HL-60 (cell line): ENCODE results near the gene SGK1.

Source experiments
- CTCF ChIP-seq: IDR thresholded peaks from one replicate; pipeline ENCODE4 v1.5.1; 2011; ENCODE audit warnings: low read length, control low read depth, inconsistent platforms; ENCODE audit not compliant: insufficient read depth
- POLR2AphosphoS5 ChIP-seq: IDR thresholded peaks from 2 replicates; pipeline ENCODE4 v1.6.1; 2012; ENCODE audit warnings: low read depth
- REST ChIP-seq: IDR thresholded peaks from 2 replicates; pipeline ENCODE4 v1.6.1; 2012; ENCODE audit warnings: low read depth; ENCODE audit not compliant: insufficient replicate concordance
- SPI1 ChIP-seq: IDR thresholded peaks from 2 replicates; pipeline ENCODE4 v1.6.1; 2012; ENCODE audit warnings: low read depth, mild to moderate bottlenecking, borderline replicate concordance

GRCh38 chr6:134272374-134272773 lies 45.5 kb downstream of the SGK1 start:
- TF ChIP-seq CTCF, result no peak
- no peak for TF ChIP-seq REST
- TF ChIP-seq POLR2AphosphoS5, result no peak
- peak; percentile 14; the same call in 1 of the 2 replicates for TF ChIP-seq SPI1
